HEK293 (cell line): ENCODE results near the gene VWA3B.

ENCODE experiments used
- CTCF ChIA-PET: fragments of 350-600 bp; formaldehyde crosslinking; extraction: SDS; loops from one replicate; lab custom pipeline; 2021; ENCODE audit warnings: antibody characterized with exemption; lab: Yijun Ruan, JAX
- POLR2A ChIA-PET: fragments of 300-600 bp; formaldehyde crosslinking; extraction: SDS; loops from one replicate; lab custom pipeline; 2020; ENCODE audit warnings: antibody characterized with exemption, inconsistent platforms; lab: Yijun Ruan, JAX
- H3K27ac ChIP-seq: fragments of 200-500 bp; sonication (Bioruptor generic); 2 replicates; pipeline ENCODE4 v1.5.1; 2014; ENCODE audit warnings: low read depth, low read length, control low read depth, inconsistent platforms; ENCODE audit errors: extremely low read depth
- H3K36me3 ChIP-seq, 2 experiments: fragments of 200-500 bp in 1 of 2; sonication (Bioruptor generic) in 1 of 2; 1 replicate in 1 of 2; 2 replicates in 1 of 2; pipeline ENCODE4 v1.5.1; 2014 to 2017; ENCODE audit warnings: inconsistent platforms in 2 of 2, low read length in 2 of 2; ENCODE audit not compliant: control insufficient read depth in 2 of 2, insufficient read depth in 1 of 2
- H3K4me1 ChIP-seq: fragments of 200-500 bp; sonication (Bioruptor generic); 2 replicates; pipeline ENCODE4 v1.5.1; 2014; ENCODE audit warnings: mild to moderate bottlenecking, low read length, inconsistent platforms; ENCODE audit not compliant: control insufficient read depth, insufficient read depth
- H3K4me3 ChIP-seq: 2 replicates; pipeline ENCODE4 v1.5.1; 2011; ENCODE audit warnings: low read depth, mild to moderate bottlenecking, control low read depth, low read length, moderate library complexity
- H3K9me3 ChIP-seq: fragments of 200-500 bp; sonication (Bioruptor generic); 2 replicates; pipeline ENCODE4 v1.5.1; 2014; ENCODE audit warnings: low read depth, low read length, inconsistent platforms; ENCODE audit not compliant: control insufficient read depth, insufficient read depth
- EGR2 ChIP-seq: fragments of 450-650 bp; formaldehyde crosslinking; IDR thresholded peaks from 2 replicates; pipeline ENCODE4 v1.5.1; 2016; ENCODE audit warnings: low read depth, missing biosample characterization, missing genetic modification characterization
- HOXA7 ChIP-seq: sonication (generic); formaldehyde crosslinking; IDR thresholded peaks from 2 replicates; pipeline ENCODE4 v1.8.1; 2022; ENCODE audit warnings: missing genetic modification reagents, borderline replicate concordance
- KLF1 ChIP-seq: fragments of 450-650 bp; formaldehyde crosslinking; IDR thresholded peaks from 2 replicates; pipeline ENCODE4 v1.5.1; 2016; ENCODE audit warnings: missing biosample characterization, missing genetic modification characterization
- KLF10 ChIP-seq: fragments of 450-650 bp; IDR thresholded peaks from 2 replicates; pipeline ENCODE4 v1.5.1; 2018; ENCODE audit warnings: missing biosample characterization, mild to moderate bottlenecking, missing genetic modification characterization
- PRDM10 ChIP-seq: fragments of 450-650 bp; formaldehyde crosslinking; IDR thresholded peaks from 2 replicates; pipeline ENCODE4 v1.5.1; 2016; ENCODE audit warnings: missing biosample characterization, missing genetic modification characterization
- SETDB1 ChIP-seq: IDR thresholded peaks from one replicate; pipeline ENCODE4 v1.6.1; 2017; ENCODE audit warnings: mild to moderate bottlenecking, low read length, moderate library complexity, mixed read lengths; ENCODE audit not compliant: insufficient read length
- SP2 ChIP-seq: fragments of 450-650 bp; formaldehyde crosslinking; IDR thresholded peaks from 2 replicates; pipeline ENCODE4 v1.5.1; 2016; ENCODE audit warnings: missing biosample characterization, missing genetic modification characterization
- TSHZ1 ChIP-seq: fragments of 450-650 bp; formaldehyde crosslinking; IDR thresholded peaks from 2 replicates; pipeline ENCODE4 v1.5.1; 2016; ENCODE audit warnings: missing biosample characterization, missing genetic modification characterization, borderline replicate concordance
- ZNF184 ChIP-seq: fragments of 450-650 bp; IDR thresholded peaks from 2 replicates; pipeline ENCODE4 v1.5.1; 2018; ENCODE audit warnings: missing biosample characterization, mild to moderate bottlenecking, missing genetic modification characterization
- ZNF2 ChIP-seq: fragments of 450-650 bp; formaldehyde crosslinking; IDR thresholded peaks from 2 replicates; pipeline ENCODE4 v1.5.1; 2016; ENCODE audit warnings: missing biosample characterization, missing genetic modification characterization
- ZNF311 ChIP-seq: fragments of 450-650 bp; formaldehyde crosslinking; IDR thresholded peaks from 2 replicates; pipeline ENCODE4 v1.5.1; 2017; ENCODE audit warnings: missing biosample characterization, missing genetic modification characterization, borderline replicate concordance
- ZNF324 ChIP-seq: fragments of 450-650 bp; formaldehyde crosslinking; IDR thresholded peaks from 2 replicates; pipeline ENCODE4 v1.5.1; 2016; ENCODE audit warnings: missing biosample characterization, missing genetic modification characterization
- ZNF341 ChIP-seq: fragments of 450-650 bp; formaldehyde crosslinking; IDR thresholded peaks from 2 replicates; pipeline ENCODE4; 2016; ENCODE audit warnings: low read depth, missing biosample characterization, missing genetic modification characterization
- ZNF585B ChIP-seq: fragments of 450-650 bp; formaldehyde crosslinking; IDR thresholded peaks from 2 replicates; pipeline ENCODE4 v1.5.1; 2016; ENCODE audit warnings: missing biosample characterization, missing genetic modification characterization
- ZNF621 ChIP-seq: fragments of 450-650 bp; formaldehyde crosslinking; IDR thresholded peaks from 2 replicates; pipeline ENCODE4 v1.5.1; 2017; ENCODE audit warnings: missing biosample characterization, missing genetic modification characterization
- ZNF623 ChIP-seq: fragments of 450-650 bp; formaldehyde crosslinking; IDR thresholded peaks from 2 replicates; pipeline ENCODE4 v1.5.1; 2016; ENCODE audit warnings: missing biosample characterization, missing genetic modification characterization
- ZNF654 ChIP-seq: fragments of 450-650 bp; formaldehyde crosslinking; IDR thresholded peaks from 2 replicates; pipeline ENCODE4 v1.5.1; 2016; ENCODE audit warnings: low read depth, missing biosample characterization, missing genetic modification characterization
- ZNF830 ChIP-seq: fragments of 450-650 bp; IDR thresholded peaks from 2 replicates; pipeline ENCODE4 v1.5.0; 2018; ENCODE audit warnings: missing biosample characterization, missing genetic modification characterization, low read depth, mild to moderate bottlenecking, moderate library complexity
- TF ChIP-seq, protein P1 (sequence below): fragments of 450-650 bp; formaldehyde crosslinking; IDR thresholded peaks from 2 replicates; pipeline ENCODE4 v1.5.1; 2016; ENCODE audit warnings: missing biosample characterization, missing genetic modification characterization
- TF ChIP-seq, protein P2 (sequence below): fragments of 450-650 bp; formaldehyde crosslinking; IDR thresholded peaks from 2 replicates; pipeline ENCODE4 v1.5.1; 2017; ENCODE audit warnings: missing biosample characterization, missing genetic modification characterization

VWA3B gene

DNA sequence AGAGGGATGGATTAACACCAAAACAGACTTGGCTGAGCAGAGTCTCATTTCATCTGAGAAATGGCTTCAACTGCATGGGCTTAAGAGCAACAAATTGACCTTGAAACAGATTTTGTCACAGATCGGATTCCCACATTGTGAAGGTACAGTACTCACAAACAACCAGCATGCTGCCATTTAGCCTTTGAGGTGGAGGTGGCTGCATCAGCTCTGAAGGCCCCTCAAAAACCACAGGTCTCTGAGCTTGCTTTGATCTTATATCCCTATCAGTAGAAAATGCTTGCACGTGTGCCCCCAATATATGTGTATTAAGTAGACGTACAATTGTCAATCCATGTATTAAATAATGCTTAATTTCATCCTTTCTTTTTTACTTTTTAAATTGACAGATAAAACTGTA is 6.2 kb downstream of the VWA3B start:
- Histone ChIP-seq H3K4me1 (no peaks in the 10 kb centered on the region), H3K9me3 (no peaks in the 10 kb centered on the region), H3K4me3 (no peak overlapping the region), H3K36me3 (no peaks in the 10 kb centered on the region), H3K27ac (no peak overlapping the region)
- CTCF ChIA-PET: no interaction called here
- POLR2A ChIA-PET: no interaction called here
- TF ChIP-seq SP2 (tag by site-specific recombination) (no peak), EGR2 (no peak), KLF1 (tag by site-specific recombination) (no peak), SETDB1 (no peak)

DNA sequence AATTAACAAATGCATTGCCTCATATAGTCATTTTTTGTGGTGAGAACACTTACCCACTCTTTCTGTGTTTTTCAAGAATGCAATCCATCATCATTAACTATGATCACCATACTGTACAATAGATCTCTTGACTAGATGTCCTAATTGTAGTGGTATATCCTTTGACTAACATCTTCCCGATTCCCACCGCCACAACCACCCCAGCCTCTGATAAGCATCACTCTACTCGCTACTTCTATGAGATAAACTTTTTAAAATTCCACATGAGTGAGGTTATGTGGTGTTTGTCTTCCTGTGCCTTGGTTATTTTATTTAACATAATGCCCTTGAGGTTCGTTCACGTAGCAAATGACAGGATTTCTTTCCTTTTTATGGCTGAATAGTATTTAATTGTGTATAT is 6.6 kb downstream of the VWA3B start:
- POLR2A ChIA-PET: no interaction called here
- CTCF ChIA-PET: no interaction called here
- Histone ChIP-seq H3K9me3 (no peaks in the 10 kb centered on the region), H3K36me3 (no peaks in the 10 kb centered on the region), H3K4me3 (no peak overlapping the region), H3K4me1 (no peaks in the 10 kb centered on the region), H3K27ac (no peak overlapping the region)
- TF ChIP-seq PRDM10 (no peak), ZNF324 (tag by site-specific recombination) (no peak), ZNF311 (tag by site-specific recombination) (no peak), ZNF585B (tag by site-specific recombination) (no peak), KLF10 (no peak), KLF1 (tag by site-specific recombination) (no peak), ZNF184 (tag by site-specific recombination) (no peak), ZNF623 (tag by site-specific recombination) (no peak), TSHZ1 (tag by site-specific recombination) (no peak), HOXA7 (CRISPR knock-in tag) (no peak), ZNF654 (tag by site-specific recombination) (no peak), ZNF341 (tag by site-specific recombination) (no peak), ZNF2 (tag by site-specific recombination) (no peak), ZNF621 (tag by site-specific recombination) (no peak), ZNF830 (tag by site-specific recombination) (no peak)
- TF ChIP-seq, protein P1, sequence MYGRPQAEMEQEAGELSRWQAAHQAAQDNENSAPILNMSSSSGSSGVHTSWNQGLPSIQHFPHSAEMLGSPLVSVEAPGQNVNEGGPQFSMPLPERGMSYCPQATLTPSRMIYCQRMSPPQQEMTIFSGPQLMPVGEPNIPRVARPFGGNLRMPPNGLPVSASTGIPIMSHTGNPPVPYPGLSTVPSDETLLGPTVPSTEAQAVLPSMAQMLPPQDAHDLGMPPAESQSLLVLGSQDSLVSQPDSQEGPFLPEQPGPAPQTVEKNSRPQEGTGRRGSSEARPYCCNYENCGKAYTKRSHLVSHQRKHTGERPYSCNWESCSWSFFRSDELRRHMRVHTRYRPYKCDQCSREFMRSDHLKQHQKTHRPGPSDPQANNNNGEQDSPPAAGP (tag by site-specific recombination): no peak
- TF ChIP-seq, protein P2, sequence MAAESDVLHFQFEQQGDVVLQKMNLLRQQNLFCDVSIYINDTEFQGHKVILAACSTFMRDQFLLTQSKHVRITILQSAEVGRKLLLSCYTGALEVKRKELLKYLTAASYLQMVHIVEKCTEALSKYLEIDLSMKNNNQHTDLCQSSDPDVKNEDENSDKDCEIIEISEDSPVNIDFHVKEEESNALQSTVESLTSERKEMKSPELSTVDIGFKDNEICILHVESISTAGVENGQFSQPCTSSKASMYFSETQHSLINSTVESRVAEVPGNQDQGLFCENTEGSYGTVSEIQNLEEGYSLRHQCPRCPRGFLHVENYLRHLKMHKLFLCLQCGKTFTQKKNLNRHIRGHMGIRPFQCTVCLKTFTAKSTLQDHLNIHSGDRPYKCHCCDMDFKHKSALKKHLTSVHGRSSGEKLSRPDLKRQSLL (tag by site-specific recombination): no peak
